GM12875 (cell line): ENCODE data around the gene PGLYRP2.

Experiments
- H3K4me3 ChIP-seq: one replicate; pipeline ENCODE4 v1.5.1; 2011; ENCODE audit warnings: low read depth, low read length, control low read depth
- TF ChIP-seq, protein P1 (sequence below): IDR thresholded peaks from 2 replicates; pipeline ENCODE4 v1.5.1; 2011; ENCODE audit warnings: low read depth, mild to moderate bottlenecking, control low read depth, inconsistent platforms, low read length, moderate library complexity, borderline replicate concordance; ENCODE audit not compliant: insufficient read depth

The PGLYRP2 gene

DNA sequence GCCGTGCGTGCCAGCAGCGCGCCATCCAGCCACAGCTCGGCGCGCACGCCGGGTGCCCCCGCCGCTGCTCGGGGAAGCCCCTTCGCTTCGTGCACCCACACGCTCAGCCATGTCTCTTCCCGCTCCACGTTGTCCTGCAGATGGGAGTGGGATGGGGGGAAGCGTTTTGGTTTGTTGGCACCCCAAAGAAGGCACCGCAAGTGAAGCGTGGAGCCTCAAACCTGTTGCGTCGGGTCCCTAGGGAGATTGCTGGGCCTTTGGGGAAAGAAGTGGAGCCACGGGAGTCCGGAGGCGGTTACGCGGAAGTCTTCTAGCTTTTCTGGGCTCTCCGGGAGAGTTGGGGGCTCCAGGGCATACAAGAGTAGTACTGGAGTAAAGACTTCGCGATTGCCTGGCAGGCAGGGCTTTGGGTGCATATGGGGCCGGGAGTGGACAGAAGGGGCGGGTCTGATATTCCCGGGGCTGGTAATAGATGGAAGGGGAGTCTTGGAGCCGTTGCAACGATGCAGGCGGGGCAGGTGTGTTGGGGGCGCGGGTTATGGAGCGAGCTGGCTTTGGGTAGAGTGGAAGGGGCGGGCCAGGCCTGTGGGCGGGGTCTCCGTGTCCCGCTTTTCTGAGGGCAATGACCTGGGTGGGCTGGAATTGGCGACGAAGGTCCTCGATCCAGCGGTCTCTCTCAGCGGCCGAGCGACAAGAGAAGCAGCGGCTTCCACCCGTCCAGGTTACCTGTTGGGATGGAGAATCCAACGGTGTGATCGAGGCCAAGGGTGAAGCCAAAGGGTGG, 21.4 kb downstream of the PGLYRP2 start:
- TF ChIP-seq, protein P1, sequence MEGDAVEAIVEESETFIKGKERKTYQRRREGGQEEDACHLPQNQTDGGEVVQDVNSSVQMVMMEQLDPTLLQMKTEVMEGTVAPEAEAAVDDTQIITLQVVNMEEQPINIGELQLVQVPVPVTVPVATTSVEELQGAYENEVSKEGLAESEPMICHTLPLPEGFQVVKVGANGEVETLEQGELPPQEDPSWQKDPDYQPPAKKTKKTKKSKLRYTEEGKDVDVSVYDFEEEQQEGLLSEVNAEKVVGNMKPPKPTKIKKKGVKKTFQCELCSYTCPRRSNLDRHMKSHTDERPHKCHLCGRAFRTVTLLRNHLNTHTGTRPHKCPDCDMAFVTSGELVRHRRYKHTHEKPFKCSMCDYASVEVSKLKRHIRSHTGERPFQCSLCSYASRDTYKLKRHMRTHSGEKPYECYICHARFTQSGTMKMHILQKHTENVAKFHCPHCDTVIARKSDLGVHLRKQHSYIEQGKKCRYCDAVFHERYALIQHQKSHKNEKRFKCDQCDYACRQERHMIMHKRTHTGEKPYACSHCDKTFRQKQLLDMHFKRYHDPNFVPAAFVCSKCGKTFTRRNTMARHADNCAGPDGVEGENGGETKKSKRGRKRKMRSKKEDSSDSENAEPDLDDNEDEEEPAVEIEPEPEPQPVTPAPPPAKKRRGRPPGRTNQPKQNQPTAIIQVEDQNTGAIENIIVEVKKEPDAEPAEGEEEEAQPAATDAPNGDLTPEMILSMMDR, result no peak
- no peak overlapping the region for H3K4me3 ChIP-seq

DNA sequence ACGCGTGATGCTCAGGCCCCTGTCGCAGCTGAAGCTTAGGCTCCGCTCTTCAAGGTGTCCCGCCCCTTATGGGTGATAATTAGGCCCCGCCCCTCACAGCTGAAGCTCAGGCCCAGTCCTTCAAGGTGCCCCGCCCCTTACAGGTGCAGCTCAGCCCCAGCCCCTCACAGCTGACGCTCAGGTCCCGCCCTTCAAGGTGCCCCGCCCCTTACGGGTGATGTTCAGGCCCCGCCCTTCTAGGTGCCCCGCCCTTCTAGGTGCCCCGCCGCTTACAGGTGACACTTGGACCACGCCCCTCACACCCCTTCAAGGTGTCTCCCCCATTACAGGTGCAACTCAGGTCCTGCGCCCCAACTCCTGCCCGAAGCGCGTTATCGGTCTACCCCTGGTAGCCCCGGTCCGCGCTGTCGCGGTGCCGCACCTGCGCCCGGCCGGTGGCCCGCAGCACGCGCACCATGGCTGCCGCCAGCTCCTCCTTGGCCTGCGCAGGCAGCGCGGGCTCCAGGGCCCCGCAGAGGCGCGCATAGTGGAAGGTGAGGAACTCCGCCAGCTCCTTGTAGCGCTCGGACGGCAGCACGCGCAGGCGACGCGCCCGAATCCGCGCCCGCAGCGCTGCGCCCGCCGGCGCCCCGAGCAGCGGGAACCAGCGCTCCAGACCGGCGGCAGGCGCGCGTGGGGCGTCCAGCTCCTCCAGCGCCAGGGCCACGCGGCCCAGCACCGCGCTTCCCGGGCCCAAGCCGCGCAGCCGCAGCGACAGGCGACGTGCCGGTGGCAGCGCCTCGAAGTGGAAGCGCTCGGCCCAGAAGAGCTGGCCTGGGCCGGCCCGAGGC, 22.2 kb downstream of the PGLYRP2 start:
- TF ChIP-seq, protein P1, result no peak
- H3K4me3 ChIP-seq, result no peak overlapping the region

DNA sequence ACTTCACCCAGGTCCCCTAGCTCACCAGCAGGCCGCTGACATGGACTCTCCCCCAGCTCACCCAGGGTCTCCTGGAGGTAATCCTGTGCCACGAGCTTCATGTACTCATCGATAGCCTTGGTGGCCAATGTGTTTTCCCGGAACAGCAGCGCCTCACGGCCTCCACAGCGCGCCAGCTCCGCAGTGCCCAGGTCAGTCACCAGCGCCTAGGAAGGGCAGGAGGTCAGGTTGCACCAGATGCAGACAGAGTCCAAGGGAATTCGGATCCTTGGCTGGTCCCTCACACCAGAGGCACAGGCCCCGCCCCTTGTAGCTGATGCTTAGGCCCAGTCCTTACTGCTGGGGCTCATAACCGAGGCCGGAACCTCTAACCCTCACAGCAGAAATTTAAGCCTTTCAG, 22.9 kb downstream of the PGLYRP2 start:
- TF ChIP-seq, protein P1, result no peak
- H3K4me3 ChIP-seq, result no peak overlapping the region

DNA sequence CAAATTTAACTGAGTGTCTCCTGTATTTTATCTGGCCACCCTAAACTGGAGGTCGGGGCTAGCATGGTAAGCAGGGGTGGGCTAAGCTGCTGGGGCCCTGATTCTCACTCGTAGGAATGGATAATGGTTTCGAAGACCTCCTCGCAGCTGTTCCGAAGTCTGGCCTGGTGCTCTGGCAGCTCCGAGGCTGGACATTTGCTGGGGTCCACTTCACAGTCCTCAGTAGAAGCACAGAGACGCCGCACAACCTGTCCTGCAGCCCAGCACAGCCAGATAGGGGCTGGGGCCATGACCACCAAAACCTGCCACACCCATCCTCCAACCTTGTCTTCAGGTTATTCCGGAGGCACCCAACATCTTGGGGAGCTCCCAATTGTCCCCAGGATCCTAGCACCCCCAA, 23.3 kb downstream of the PGLYRP2 start:
- no peak overlapping the region for H3K4me3 ChIP-seq
- TF ChIP-seq, protein P1, result no peak

DNA sequence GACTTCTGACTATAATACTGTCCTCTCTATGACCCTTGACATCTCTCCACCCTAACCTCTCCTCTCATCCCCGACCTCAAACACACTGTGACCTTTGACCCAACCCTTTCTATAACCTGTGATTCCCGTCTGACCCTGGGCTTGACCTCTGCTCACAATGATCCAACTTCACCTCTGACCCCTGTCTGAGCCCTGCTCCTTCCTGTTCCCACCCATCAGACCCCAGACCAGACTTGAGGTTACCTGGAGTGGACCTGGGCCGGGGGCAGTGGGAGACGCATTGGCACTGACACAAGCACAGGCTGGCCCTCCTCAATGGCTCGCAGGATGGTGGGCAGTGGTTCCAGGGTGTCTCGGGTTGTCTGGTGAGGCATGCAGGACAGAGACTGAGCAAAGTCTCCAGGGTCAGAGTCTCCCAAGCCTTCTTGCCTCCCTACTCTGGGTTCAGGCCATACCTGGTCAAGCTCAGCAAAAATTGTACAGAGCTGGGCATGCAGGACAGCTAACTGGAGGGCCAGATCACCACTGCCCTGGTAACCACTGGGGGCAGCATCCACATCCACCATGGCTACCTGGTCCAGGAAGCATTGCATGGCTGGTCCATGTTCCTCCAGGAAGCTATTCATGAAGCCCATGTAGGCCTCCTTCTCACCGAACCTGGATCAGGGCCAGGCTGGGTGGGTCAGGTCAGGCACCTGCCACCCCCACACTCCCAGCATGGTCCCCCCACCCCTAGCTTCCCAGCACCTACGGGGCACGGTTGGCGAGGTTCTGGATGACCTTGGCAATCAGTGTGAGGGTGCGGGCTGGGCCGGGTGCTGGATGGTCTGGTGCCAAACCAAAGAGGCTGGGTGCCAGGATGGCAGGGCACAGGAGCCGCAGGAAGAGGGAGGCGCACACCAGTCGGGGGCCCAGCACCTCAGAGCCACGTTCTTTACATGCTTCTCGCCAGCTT, 25.1 kb downstream of the PGLYRP2 start:
- H3K4me3 ChIP-seq, result no peak overlapping the region
- TF ChIP-seq, protein P1, result no peak

DNA sequence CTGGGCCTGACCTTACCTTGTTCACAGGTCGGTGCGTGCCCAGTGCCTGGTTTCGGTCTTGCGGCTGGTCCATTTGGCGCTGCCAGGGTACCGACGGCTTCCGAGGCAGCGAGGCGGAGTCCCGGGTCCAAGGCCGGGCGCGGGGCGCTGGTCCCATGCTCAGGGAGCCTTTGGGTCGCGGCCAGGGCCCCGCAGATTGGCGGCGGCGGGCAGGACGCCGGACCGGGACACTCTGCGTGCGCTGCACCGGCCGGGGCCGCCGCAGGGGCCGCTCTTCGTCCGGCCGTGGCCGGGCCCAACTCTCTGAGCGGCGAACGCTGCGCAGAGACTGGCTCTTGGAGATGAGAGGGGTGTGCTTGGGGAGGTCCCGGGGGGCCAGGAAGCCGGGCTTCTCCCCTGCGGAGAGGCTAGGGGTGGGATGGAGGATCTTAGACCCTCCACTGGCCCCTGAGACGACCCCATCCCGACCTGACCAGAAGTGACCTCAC, 26.2 kb downstream of the PGLYRP2 start:
- no peak overlapping the region for H3K4me3 ChIP-seq
- TF ChIP-seq, protein P1, result no peak
